ENCODE results near the gene CDIP1.

The CDIP1 gene

GRCh38 chr16:4517812-4518680 lies 20.5 kb downstream of the CDIP1 start:
- no peak for DNase-seq (ENCODE audit: low read depth, low spot score)

DNA sequence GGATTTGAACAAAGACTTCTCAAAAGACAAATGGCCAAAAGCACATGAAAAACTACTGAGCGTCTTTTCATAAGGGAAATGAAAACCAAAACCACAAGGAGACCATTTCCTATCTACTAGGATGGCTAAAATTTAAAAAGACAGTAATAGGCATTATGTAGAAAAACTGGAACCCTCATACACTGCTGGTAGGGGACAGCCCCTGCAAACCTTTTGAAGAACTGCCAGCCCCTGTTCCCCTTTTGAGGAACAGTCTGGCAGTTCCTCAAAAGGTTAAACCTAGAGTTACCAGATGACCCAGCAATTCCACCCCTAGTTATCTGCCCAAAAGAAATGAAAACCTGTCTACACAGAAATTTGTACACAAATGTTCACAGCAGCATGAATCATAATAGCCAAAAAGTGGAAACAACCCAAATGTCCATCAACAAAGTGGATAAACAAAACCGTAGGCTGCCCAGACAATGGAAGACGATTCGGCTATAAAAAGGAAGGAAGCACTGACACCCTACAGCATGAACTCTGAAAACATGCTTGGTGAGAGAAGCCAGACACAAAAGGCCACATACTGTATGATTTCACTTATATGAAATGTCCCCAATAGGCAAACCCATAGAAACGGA lies 22.9 kb downstream of the CDIP1 start:
- no peak overlapping the region for H3K27ac ChIP-seq

More at GRCh38 chr16:4517812-4518680, 20.5 kb downstream of the CDIP1 start:
- no peak overlapping the region for H3K27ac ChIP-seq

GRCh38 chr16:4514606-4515005 lies 24.0 kb downstream of the CDIP1 start:
- no peak for DNase-seq (ENCODE audit: low read depth, low spot score)
- no peak overlapping the region for H3K27ac ChIP-seq

More for the DNA sequence above, 22.9 kb downstream of the CDIP1 start:
- DNase-seq (ENCODE audit: low read depth, low spot score) = no peak

DNA sequence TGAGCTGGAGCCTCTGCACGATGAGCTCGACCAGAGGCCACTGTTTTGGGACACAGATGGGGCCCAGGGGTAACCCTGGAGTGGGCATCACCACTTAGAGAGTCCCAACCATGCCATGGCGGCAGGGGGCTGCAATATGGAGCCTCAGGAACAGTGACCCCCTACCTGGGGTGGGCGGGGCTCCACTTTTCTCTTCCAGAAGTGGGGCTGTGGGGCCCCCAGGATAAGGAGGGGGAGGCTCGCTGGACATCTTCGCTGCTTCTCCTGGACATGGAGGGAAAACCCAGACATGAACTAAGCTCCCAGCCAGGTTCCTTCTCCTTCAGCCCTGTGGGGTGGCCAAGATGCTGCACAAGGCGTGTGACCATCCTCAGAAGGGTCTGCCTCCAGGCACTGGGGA lies 24.7 kb downstream of the CDIP1 start:
- H3K27ac ChIP-seq = no peak overlapping the region
- no peak for DNase-seq (ENCODE audit: low read depth, low spot score)

GRCh38 chr16:4513086-4513860 lies 25.3 kb downstream of the CDIP1 start:
- no peak for DNase-seq (ENCODE audit: low read depth, low spot score)
- H3K27ac ChIP-seq = no peak overlapping the region

DNA sequence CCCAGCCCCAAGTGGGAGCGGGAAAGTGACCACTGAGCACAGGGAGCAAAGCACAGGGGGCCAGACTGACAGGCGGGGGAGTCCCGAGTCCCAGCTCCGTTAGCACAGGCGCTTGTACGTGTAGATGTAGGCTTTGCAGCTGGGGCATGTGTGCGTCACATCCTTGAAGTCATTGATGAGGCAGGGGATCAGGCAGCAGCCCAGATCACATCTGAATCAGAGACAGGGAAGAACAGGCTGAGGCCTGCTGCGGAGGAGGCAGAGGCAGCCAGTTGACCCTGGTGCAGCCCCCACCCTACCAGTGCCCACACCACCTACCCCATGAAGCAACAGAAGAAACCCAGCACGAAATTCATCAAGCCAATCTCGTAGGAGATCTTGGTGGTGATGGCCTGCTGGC lies 26.1 kb downstream of the CDIP1 start:
- peak overlapping the region; percentile 52 for H3K27ac ChIP-seq
- no peak for DNase-seq (ENCODE audit: low read depth, low spot score)

- DNase-seq (ENCODE audit: low read depth, low spot score) = no peak
- H3K27ac ChIP-seq = peak overlapping the region; percentile 52
Observed at GRCh38 chr16:4511441-4512082, 27.0 kb downstream of the CDIP1 start.

DNA sequence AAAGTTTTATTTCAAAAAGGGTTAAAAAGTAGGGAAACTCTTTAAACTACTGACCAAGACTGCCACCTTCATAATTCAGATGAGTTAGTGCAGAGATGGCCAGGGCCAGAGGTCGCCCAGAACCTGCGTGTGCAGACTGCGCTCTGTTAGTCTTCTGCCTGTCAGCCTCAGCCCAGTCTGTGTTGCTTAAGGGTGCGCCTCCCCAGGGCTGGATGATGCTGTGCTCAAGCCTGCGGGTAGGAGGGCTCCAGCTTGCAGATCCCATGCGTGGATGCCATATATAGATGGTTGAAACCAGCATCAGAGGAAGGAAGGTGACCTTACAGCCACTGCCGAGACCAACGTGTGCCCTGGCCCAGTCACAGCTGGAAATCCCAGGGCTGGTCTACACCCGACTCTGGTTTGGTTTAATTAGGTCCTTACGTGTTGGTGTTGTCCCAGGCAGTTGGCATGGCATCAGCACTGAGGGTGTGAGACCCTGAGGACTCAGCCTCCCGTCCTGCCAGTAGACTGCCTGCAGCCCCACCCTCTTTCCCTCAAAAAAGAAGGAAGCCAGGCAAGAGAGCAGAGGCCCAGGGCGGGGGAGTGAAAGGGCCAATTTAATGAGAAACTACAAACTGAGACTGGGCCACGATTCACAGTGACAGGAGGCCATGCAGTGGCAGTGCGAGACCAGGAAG lies 27.7 kb downstream of the CDIP1 start:
- peak overlapping the region; percentile 52 for H3K27ac ChIP-seq

GRCh38 chr16:4510131-4510530 lies 28.4 kb downstream of the CDIP1 start:
- no peak for DNase-seq (ENCODE audit: low read depth, low spot score)
- no peak overlapping the region for H3K27ac ChIP-seq

More for the DNA sequence above, 27.7 kb downstream of the CDIP1 start:
- no peak for DNase-seq (ENCODE audit: low read depth, low spot score)

GRCh38 chr16:4509420-4509819 lies 29.2 kb downstream of the CDIP1 start:
- no peak overlapping the region for H3K27ac ChIP-seq
- DNase-seq (ENCODE audit: low read depth, low spot score) = no peak

- no peak overlapping the region for H3K27ac ChIP-seq
- DNase-seq (ENCODE audit: low read depth, low spot score) = no peak
Observed at GRCh38 chr16:4508806-4509205, 29.8 kb downstream of the CDIP1 start.

- no peak for DNase-seq (ENCODE audit: low read depth, low spot score)
- no peak overlapping the region for H3K27ac ChIP-seq
Observed at GRCh38 chr16:4507588-4508345, 30.8 kb downstream of the CDIP1 start.

DNA sequence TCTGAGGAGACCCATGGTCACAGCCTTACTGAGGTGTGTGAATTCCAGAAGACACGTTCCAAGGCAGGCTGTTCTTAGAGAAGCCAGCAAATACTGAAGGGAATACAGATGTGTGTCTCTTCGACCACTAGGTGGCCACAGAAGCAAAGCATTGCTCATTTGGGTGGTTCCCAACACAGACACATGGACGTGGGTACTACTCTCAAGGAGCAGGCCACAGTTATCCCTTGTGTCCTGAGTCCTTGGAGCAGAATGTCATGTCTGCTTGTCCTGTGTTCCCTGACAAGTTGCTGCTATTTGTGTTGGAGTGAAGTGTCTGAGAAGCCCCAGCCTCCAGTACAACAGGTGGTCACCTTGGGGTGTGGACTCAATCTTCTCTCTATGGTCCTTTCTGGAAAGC lies 32.1 kb downstream of the CDIP1 start:
- DNase-seq (ENCODE audit: low read depth, low spot score) = no peak
- H3K27ac ChIP-seq = peak overlapping the region; percentile 6

DNA sequence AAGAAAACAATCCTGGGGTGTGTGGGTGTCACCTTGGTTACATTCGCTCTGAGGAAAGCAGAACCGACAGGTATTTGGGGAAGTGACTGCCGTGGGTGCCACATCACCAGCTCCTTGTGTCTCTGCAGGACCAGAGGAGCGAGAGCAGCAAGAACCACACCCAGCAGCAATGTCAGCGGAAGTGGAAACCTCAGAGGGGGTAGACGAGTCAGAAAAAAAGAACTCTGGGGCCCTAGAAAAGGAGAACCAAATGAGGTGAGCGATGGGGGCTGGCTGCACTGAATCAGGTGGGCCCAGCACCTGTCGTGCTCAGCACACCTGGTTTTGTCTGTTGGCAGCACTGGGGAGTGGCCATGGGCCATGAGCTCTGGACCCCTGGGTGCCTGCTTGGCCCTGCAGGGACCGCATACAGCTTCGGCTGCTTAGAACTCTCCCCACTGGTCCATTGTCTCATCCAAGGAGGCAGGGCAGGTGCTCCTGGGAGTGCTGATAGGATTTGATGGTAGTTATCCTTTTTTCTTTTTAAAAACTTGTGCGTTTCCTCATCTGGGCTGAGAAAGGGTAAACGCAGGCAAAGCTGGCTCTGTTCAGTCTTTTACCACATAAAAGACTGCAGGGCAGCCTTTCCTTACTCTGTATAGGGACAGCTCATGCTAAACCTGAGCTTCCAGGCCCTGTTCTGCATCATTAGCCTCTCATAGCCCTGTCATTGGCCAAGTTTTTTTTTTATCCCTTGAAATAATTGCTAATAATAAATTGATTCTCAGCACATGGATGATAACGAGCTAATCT lies 33.0 kb downstream of the CDIP1 start:
- peak overlapping the region; percentile 3 for H3K27ac ChIP-seq
- no peak for DNase-seq (ENCODE audit: low read depth, low spot score)

GRCh38 chr16:4501071-4501478 lies 37.5 kb downstream of the CDIP1 start:
- H3K27ac ChIP-seq = peak overlapping the region; percentile 97
- no peak for DNase-seq (ENCODE audit: low read depth, low spot score)

- no peak for DNase-seq (ENCODE audit: low read depth, low spot score)
- peak overlapping the region; percentile 97 for H3K27ac ChIP-seq
Observed at GRCh38 chr16:4500272-4500671, 38.3 kb downstream of the CDIP1 start.

DNA sequence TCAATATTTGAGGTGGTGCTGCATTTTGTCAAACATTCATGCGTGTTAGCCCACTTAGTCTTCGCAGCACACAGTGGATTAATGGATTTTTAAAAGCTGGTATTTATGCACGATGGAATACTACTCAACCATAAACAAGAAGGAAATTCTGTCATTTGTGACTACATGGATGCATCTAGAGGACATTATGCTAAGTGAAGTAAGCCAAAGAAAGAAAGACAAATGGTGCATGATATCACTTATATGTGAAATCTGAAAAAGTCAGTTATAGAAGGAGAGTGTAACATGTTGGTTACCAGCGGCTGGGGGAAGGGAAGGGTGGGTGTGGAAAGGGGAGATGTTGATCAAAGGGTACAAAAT lies 39.4 kb downstream of the CDIP1 start:
- no peak for DNase-seq (ENCODE audit: low read depth, low spot score)
- peak overlapping the region; percentile 97 for H3K27ac ChIP-seq

GRCh38 chr16:4498546-4499195 lies 39.9 kb downstream of the CDIP1 start:
- peak overlapping the region; percentile 97 for H3K27ac ChIP-seq
- DNase-seq (ENCODE audit: low read depth, low spot score) = no peak
